SU-DHL-6 (cell line): ENCODE data around the gene ZNF141.

ENCODE experiments used
- EZH2phosphoT487 ChIP-seq: fragments of 200-600 bp; sonication (generic), shearing (Covaris generic); conservative IDR thresholded peaks from 2 replicates; pipeline ENCODE4 v1.6.1; 2018; ENCODE audit warnings: mild to moderate bottlenecking, antibody characterized with exemption, low read length, moderate library complexity, mixed read lengths
- TF ChIP-seq, protein P1 (sequence below): fragments of 200-600 bp; sonication (generic); IDR thresholded peaks from one replicate; pipeline ENCODE4 v1.5.1; 2017; ENCODE audit warnings: antibody characterized with exemption, mild to moderate bottlenecking, low read length, moderate library complexity; ENCODE audit not compliant: insufficient read depth, poor library complexity, severe bottlenecking

- TF ChIP-seq, protein P1, sequence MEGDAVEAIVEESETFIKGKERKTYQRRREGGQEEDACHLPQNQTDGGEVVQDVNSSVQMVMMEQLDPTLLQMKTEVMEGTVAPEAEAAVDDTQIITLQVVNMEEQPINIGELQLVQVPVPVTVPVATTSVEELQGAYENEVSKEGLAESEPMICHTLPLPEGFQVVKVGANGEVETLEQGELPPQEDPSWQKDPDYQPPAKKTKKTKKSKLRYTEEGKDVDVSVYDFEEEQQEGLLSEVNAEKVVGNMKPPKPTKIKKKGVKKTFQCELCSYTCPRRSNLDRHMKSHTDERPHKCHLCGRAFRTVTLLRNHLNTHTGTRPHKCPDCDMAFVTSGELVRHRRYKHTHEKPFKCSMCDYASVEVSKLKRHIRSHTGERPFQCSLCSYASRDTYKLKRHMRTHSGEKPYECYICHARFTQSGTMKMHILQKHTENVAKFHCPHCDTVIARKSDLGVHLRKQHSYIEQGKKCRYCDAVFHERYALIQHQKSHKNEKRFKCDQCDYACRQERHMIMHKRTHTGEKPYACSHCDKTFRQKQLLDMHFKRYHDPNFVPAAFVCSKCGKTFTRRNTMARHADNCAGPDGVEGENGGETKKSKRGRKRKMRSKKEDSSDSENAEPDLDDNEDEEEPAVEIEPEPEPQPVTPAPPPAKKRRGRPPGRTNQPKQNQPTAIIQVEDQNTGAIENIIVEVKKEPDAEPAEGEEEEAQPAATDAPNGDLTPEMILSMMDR, result no peak
- no peak for TF ChIP-seq EZH2phosphoT487
These were observed 2.4 kb downstream of the ZNF141 start for GRCh38 chr4:340011-340410.
